Measurements from ENCODE around the gene CABP2. TPM values are rescaled to one million over a fixed set of nuclear protein-coding genes. Genes with fewer than 3 reads are reported as not detected.

The CABP2 gene
- total RNA-seq, 2 donors from 2014 or later = not detected

DNA sequence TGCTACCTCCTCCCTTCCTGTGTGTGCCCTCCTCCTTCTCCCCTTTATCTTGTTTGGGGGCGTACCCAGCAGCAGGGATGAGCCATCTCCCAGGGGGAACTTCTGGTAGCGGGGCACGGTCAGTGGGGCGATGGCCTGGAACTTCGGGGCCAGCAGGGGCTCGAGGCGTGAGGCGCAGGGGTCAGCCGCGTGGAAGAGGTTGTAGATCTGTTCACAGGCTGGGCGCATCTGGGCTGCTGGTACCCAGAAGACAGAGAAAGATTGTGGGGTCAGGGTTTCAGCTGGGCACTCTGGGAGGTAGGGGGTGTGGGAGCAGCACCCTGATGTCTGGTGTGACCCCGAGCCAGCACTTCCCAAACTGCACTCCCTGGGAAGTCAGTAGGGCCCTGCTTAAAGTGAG, 27.1 kb downstream of the CABP2 start:
- Histone ChIP-seq H3K4me1 (no peaks in the 10 kb centered on the region), H3K27ac (no peak overlapping the region), H3K4me3 (no peak overlapping the region), H3K36me3 (peaks cover 31% of the 10 kb centered on the region), H3K9me3 (no peaks in the 10 kb centered on the region), H3K27me3 (no peaks in the 10 kb centered on the region)
- no peak for DNase-seq (ENCODE audit: low spot score)
- no peak for TF ChIP-seq CTCF (IDR thresholded peaks at IDR 0.05)

GRCh38 chr11:67495234-67496005, 27.8 kb downstream of the CABP2 start:
- DNase-seq (ENCODE audit: low spot score) = no peak
- no peak overlapping the region for H3K27ac ChIP-seq
- TF ChIP-seq CTCF (IDR thresholded peaks at IDR 0.05) = no peak
- H3K9me3 ChIP-seq = no peaks in the 10 kb centered on the region
- H3K36me3 ChIP-seq = peaks cover 37% of the 10 kb centered on the region
- H3K27me3 ChIP-seq = no peaks in the 10 kb centered on the region
- no peak overlapping the region for H3K4me3 ChIP-seq
- H3K4me1 ChIP-seq = no peaks in the 10 kb centered on the region

DNA sequence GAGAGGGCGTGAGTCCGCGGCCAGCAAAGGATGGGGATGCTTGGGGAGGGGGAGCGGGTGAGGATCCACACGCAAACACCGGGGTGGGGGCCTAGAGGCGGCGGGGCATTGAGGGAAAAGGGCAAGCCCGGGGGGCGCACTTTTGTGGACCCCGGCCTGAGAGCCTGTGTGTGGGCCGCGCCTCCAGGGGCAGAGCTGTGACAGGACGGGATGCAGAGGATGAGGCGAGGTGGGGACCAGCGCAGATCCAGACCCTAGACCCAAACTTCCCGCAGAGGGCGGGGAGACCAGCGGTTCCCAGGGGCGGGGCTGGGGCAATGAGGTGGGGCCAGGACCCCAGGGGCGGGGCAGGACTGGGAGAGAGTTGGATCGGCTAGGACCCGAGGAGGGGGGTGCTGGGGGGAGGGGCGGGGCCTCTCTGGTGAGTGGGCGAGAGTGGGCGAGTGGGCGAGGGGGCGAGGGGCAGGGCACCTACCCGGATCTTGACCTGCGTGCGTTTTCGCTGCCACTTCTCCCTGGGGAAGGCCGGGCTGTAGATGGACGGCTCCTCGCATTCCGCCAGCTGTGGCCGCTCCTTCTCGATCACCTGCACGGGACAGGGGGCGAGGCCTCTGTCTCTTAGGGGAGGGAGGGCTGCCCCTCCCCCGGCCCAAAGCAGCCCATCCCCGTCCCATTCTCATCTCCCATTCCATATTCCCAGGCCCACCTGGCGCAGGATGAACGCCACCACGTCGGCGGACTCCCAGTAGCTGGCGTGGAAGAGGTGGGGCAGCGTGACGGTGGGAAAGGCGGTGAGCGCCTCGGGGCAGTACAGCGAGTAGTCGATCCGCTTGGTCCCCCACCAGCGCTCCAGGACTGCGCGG, 28.6 kb downstream of the CABP2 start:
- Histone ChIP-seq H3K36me3 (peaks cover 45% of the 10 kb centered on the region), H3K9me3 (no peaks in the 10 kb centered on the region), H3K4me3 (no peak overlapping the region), H3K4me1 (no peaks in the 10 kb centered on the region), H3K27ac (no peak overlapping the region), H3K27me3 (no peaks in the 10 kb centered on the region)
- no peak for TF ChIP-seq CTCF (IDR thresholded peaks at IDR 0.05)
- no peak for DNase-seq (ENCODE audit: low spot score)

GRCh38 chr11:67493548-67494370, 29.5 kb downstream of the CABP2 start:
- DNase-seq (ENCODE audit: low spot score) = no peak
- no peaks in the 10 kb centered on the region for H3K27me3 ChIP-seq
- no peak overlapping the region for H3K27ac ChIP-seq
- H3K4me1 ChIP-seq = no peaks in the 10 kb centered on the region
- no peaks in the 10 kb centered on the region for H3K9me3 ChIP-seq
- no peak overlapping the region for H3K4me3 ChIP-seq
- H3K36me3 ChIP-seq = peaks cover 49% of the 10 kb centered on the region
- no peak for TF ChIP-seq CTCF (IDR thresholded peaks at IDR 0.05)

DNA sequence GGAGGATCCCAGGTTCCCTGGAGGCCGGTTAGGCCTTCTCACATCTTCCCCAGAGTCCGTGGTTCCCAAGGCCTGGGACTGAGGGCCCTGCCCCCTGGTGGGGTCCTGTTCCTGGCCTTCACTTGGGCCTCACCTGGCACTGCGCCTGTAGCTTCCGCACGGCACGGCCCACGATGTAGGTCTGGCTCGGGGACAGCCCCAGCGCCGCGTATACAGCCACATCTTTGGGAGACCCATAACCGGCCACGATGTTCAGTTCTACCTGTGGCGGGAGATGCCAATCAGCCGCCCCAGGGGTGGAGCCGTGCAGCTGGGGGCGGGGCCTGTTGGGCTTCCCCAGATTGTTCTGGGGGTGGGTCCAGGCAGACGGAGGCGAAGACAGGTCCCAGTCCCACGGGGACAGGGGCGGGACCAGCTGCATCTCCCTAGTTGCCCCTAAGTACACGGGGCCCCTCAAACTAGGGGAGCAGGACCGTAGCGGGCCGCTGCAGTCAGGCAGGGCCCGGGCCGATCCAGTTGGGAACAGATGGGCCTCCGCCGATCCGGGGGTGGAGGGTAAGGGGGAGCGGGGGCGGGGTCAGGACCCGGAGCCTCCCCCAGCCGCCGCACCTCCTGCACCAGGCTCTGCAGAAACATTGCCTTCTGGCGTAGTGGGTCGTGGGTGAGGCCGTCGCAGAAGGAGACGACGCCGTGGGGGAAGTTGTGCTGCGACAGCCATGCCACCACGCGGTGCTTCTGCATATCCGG, 30.3 kb downstream of the CABP2 start:
- no peak for TF ChIP-seq CTCF (IDR thresholded peaks at IDR 0.05)
- Histone ChIP-seq H3K9me3 (no peaks in the 10 kb centered on the region), H3K27ac (no peak overlapping the region), H3K36me3 (peaks cover 50% of the 10 kb centered on the region), H3K4me3 (no peak overlapping the region), H3K4me1 (no peaks in the 10 kb centered on the region), H3K27me3 (no peaks in the 10 kb centered on the region)
- DNase-seq (ENCODE audit: low spot score) = no peak
